Measurements from ENCODE around the gene ARMH4.

The ARMH4 gene

GRCh38 chr14:57974896-57975295 lies 177.1 kb downstream of the ARMH4 start:
- Histone ChIP-seq H3K4me1 (ENCODE audit: control insufficient read depth, low read length) (no peaks in the 10 kb centered on the region), H3K9me3 (ENCODE audit: control insufficient read depth, insufficient read depth, low read length) (no peaks in the 10 kb centered on the region), H3K9me2 (replicated peaks; ENCODE audit: control insufficient read depth, low read length) (no peaks in the 10 kb centered on the region), H3F3A (ENCODE audit: control insufficient read depth, insufficient read depth) (no peaks in the 10 kb centered on the region), H3K27me3 (ENCODE audit: control insufficient read depth, low read length) (no peaks in the 10 kb centered on the region), H3K36me3 (ENCODE audit: control insufficient read depth, low read length) (no peaks in the 10 kb centered on the region), H3K79me2 (ENCODE audit: control insufficient read depth, low read length) (no peaks in the 10 kb centered on the region), H3K4me3 (ENCODE audit: low read length) (no peak overlapping the region), H3K27ac (ENCODE audit: low read depth, low read length) (no peak overlapping the region), H4K20me1 (ENCODE audit: control insufficient read depth, insufficient read depth, low read depth, low read length) (no peaks in the 10 kb centered on the region), H3K4me2 (ENCODE audit: low read length) (no peak overlapping the region)
- TF ChIP-seq EZH2phosphoT487 (IDR thresholded peaks at IDR 0.05; ENCODE audit: borderline replicate concordance, low read length) (no peak), CTCF (IDR thresholded peaks at IDR 0.05; ENCODE audit: low read depth, low read length, poor library complexity, severe bottlenecking) (no peak)

- Histone ChIP-seq H4K20me1 (ENCODE audit: control insufficient read depth, insufficient read depth, low read depth, low read length) (no peaks in the 10 kb centered on the region), H3K4me3 (ENCODE audit: low read length) (no peak overlapping the region), H3K4me2 (ENCODE audit: low read length) (no peak overlapping the region), H3K9me2 (replicated peaks; ENCODE audit: control insufficient read depth, low read length) (no peaks in the 10 kb centered on the region), H3F3A (ENCODE audit: control insufficient read depth, insufficient read depth) (no peaks in the 10 kb centered on the region), H3K36me3 (ENCODE audit: control insufficient read depth, low read length) (no peaks in the 10 kb centered on the region), H3K27me3 (ENCODE audit: control insufficient read depth, low read length) (no peaks in the 10 kb centered on the region), H3K9me3 (ENCODE audit: control insufficient read depth, insufficient read depth, low read length) (no peaks in the 10 kb centered on the region), H3K4me1 (ENCODE audit: control insufficient read depth, low read length) (no peaks in the 10 kb centered on the region), H3K79me2 (ENCODE audit: control insufficient read depth, low read length) (no peaks in the 10 kb centered on the region), H3K27ac (ENCODE audit: low read depth, low read length) (no peak overlapping the region)
- TF ChIP-seq EZH2phosphoT487 (IDR thresholded peaks at IDR 0.05; ENCODE audit: borderline replicate concordance, low read length) (no peak), CTCF (IDR thresholded peaks at IDR 0.05; ENCODE audit: low read depth, low read length, poor library complexity, severe bottlenecking) (no peak)
Measured at GRCh38 chr14:57970594-57970993, 181.4 kb downstream of the ARMH4 start.

- no peak overlapping the region for H3K27ac ChIP-seq (ENCODE audit: low read depth, low read length)
- H3K9me2 ChIP-seq (replicated peaks; ENCODE audit: control insufficient read depth, low read length): no peaks in the 10 kb centered on the region
- H4K20me1 ChIP-seq (ENCODE audit: control insufficient read depth, insufficient read depth, low read depth, low read length): no peaks in the 10 kb centered on the region
- no peak overlapping the region for H3K4me3 ChIP-seq (ENCODE audit: low read length)
- no peak overlapping the region for H3K4me2 ChIP-seq (ENCODE audit: low read length)
- no peaks in the 10 kb centered on the region for H3K27me3 ChIP-seq (ENCODE audit: control insufficient read depth, low read length)
- H3F3A ChIP-seq (ENCODE audit: control insufficient read depth, insufficient read depth): no peaks in the 10 kb centered on the region
- no peaks in the 10 kb centered on the region for H3K36me3 ChIP-seq (ENCODE audit: control insufficient read depth, low read length)
- no peaks in the 10 kb centered on the region for H3K9me3 ChIP-seq (ENCODE audit: control insufficient read depth, insufficient read depth, low read length)
- no peak for TF ChIP-seq EZH2phosphoT487 (IDR thresholded peaks at IDR 0.05; ENCODE audit: borderline replicate concordance, low read length)
- no peak for TF ChIP-seq CTCF (IDR thresholded peaks at IDR 0.05; ENCODE audit: low read depth, low read length, poor library complexity, severe bottlenecking)
- no peaks in the 10 kb centered on the region for H3K4me1 ChIP-seq (ENCODE audit: control insufficient read depth, low read length)
- no peaks in the 10 kb centered on the region for H3K79me2 ChIP-seq (ENCODE audit: control insufficient read depth, low read length)
Measured at GRCh38 chr14:57970175-57970574, 181.8 kb downstream of the ARMH4 start.

GRCh38 chr14:57963071-57963470 lies 188.9 kb downstream of the ARMH4 start:
- no peak overlapping the region for H3K27ac ChIP-seq (ENCODE audit: low read depth, low read length)
- no peaks in the 10 kb centered on the region for H3K4me1 ChIP-seq (ENCODE audit: control insufficient read depth, low read length)
- H3K9me2 ChIP-seq (replicated peaks; ENCODE audit: control insufficient read depth, low read length): no peaks in the 10 kb centered on the region
- no peaks in the 10 kb centered on the region for H3K79me2 ChIP-seq (ENCODE audit: control insufficient read depth, low read length)
- TF ChIP-seq CTCF (IDR thresholded peaks at IDR 0.05; ENCODE audit: low read depth, low read length, poor library complexity, severe bottlenecking) (no peak), EZH2phosphoT487 (IDR thresholded peaks at IDR 0.05; ENCODE audit: borderline replicate concordance, low read length) (no peak)
- no peaks in the 10 kb centered on the region for H3K9me3 ChIP-seq (ENCODE audit: control insufficient read depth, insufficient read depth, low read length)
- no peaks in the 10 kb centered on the region for H3F3A ChIP-seq (ENCODE audit: control insufficient read depth, insufficient read depth)
- H3K4me3 ChIP-seq (ENCODE audit: low read length): no peak overlapping the region
- H4K20me1 ChIP-seq (ENCODE audit: control insufficient read depth, insufficient read depth, low read depth, low read length): no peaks in the 10 kb centered on the region
- H3K36me3 ChIP-seq (ENCODE audit: control insufficient read depth, low read length): no peaks in the 10 kb centered on the region
- no peak overlapping the region for H3K4me2 ChIP-seq (ENCODE audit: low read length)
- H3K27me3 ChIP-seq (ENCODE audit: control insufficient read depth, low read length): no peaks in the 10 kb centered on the region

Measured in DOHH2 (cell line).